CD4-positive, alpha-beta memory T cell (primary cell): ENCODE results near the gene SEC23IP. TPM values are rescaled to one million over a fixed set of nuclear protein-coding genes. Genes with fewer than 3 reads are reported as not detected.

Experiments used
- CTCF ChIA-PET: fragments of 350-600 bp; sonication (Branson Sonifier 250); formaldehyde crosslinking; loops from one replicate; lab custom pipeline; 2021; ENCODE audit warnings: inconsistent platforms; ENCODE audit not compliant: partially characterized antibody; lab: Charles Lee
- POLR2A ChIA-PET: fragments of 350-600 bp; sonication (Branson Sonifier 250); formaldehyde crosslinking; loops from one replicate; lab custom pipeline; 2021; ENCODE audit not compliant: partially characterized antibody; lab: Charles Lee
- DNase-seq, 5 donors: peaks; one replicate each; pipeline versions ENCODE4 v3.0.0 to v3.0.0-alpha.2; 2020 to 2022; ENCODE audit warnings: mixed read lengths in 1 of 5
- H3K27ac ChIP-seq: one replicate; pipeline ENCODE4 v1.7.0; 2013; ENCODE audit warnings: low read depth, low read length
- H3K27me3 ChIP-seq: 2 replicates; pipeline ENCODE4 v1.7.0; 2013; ENCODE audit warnings: mild to moderate bottlenecking, low read length, moderate library complexity; ENCODE audit not compliant: insufficient read depth
- H3K36me3 ChIP-seq: 2 replicates; pipeline ENCODE4 v1.7.0; 2013; ENCODE audit warnings: mild to moderate bottlenecking, low read length, moderate library complexity; ENCODE audit not compliant: insufficient read depth
- H3K4me1 ChIP-seq: 2 replicates; pipeline ENCODE4 v1.7.0; 2013; ENCODE audit warnings: mild to moderate bottlenecking, low read length, moderate library complexity; ENCODE audit not compliant: insufficient read depth
- H3K4me3 ChIP-seq, 2 donors: one replicate each; pipeline ENCODE4 v1.7.0; 2013; ENCODE audit warnings: low read length in 2 of 2, mild to moderate bottlenecking in 1 of 2
- H3K9me3 ChIP-seq, 2 donors: one replicate each; pipeline ENCODE4 v1.7.0; 2013; ENCODE audit warnings: low read length in 2 of 2, control low read depth in 1 of 2; ENCODE audit not compliant: control insufficient read depth in 1 of 2
- H3K27ac Mint-ChIP-seq, 7 donors: one replicate each; pipeline ENCODE4 v1.8.0; 2020 to 2021; ENCODE audit warnings: mixed read lengths in 7 of 7, mild to moderate bottlenecking in 6 of 7, inconsistent platforms in 3 of 7, moderate library complexity in 3 of 7
- H3K27me3 Mint-ChIP-seq, 2 donors: one replicate each; pipeline ENCODE4 v1.8.0; 2020 to 2021; ENCODE audit warnings: mixed read lengths in 2 of 2
- H3K36me3 Mint-ChIP-seq, 2 donors: one replicate each; pipeline ENCODE4 v1.8.0; 2020 to 2021; ENCODE audit warnings: mixed read lengths in 2 of 2, inconsistent platforms in 1 of 2, mild to moderate bottlenecking in 1 of 2
- H3K4me1 Mint-ChIP-seq, 4 donors: one replicate each; pipeline ENCODE4 v1.8.0; 2020 to 2021; ENCODE audit warnings: mixed read lengths in 4 of 4, mild to moderate bottlenecking in 1 of 4
- H3K4me3 Mint-ChIP-seq, 8 donors: one replicate each; pipeline ENCODE4 v1.8.0; 2020 to 2021; ENCODE audit warnings: mixed read lengths in 8 of 8, mild to moderate bottlenecking in 7 of 8, moderate library complexity in 6 of 8, inconsistent platforms in 3 of 8
- H3K9me3 Mint-ChIP-seq, 8 donors: one replicate each; pipeline ENCODE4 v1.8.0; 2020 to 2021; ENCODE audit warnings: mixed read lengths in 8 of 8, mild to moderate bottlenecking in 5 of 8, inconsistent platforms in 3 of 8, moderate library complexity in 1 of 8
- intact Hi-C: fragments of 100-400 bp; cut with micrococcal nuclease; formaldehyde crosslinking; loops from one replicate; pipeline ENCODE4 v1.15.1; 2023
- polyA plus RNA-seq, 2 donors: library from polyadenylated mRNA; unstranded; fragments of 300-500 nt; fragmentation: Illumina TruSeq; gene quantifications; one replicate each; pipeline ENCODE4 v1.2.3, GENCODE V29; 2021
- total RNA-seq, 2 experiments: library from RNA; stranded (reverse); gene quantifications; one replicate each; pipeline ENCODE4 v1.2.3, GENCODE V29; 2021

SEC23IP gene
- total RNA-seq = 10 to 100 TPM; 68.7 to 70.0 TPM
- polyA plus RNA-seq = 10 to 100 TPM; 51.6 to 58.9 TPM

- Histone ChIP-seq H3K9me3 (no peaks in the 10 kb centered on the region), H3K27me3 (no peaks in the 10 kb centered on the region), H3K36me3 (no peaks in the 10 kb centered on the region), H3K4me1 (peaks cover 42% of the 10 kb centered on the region), H3K4me3 (peak within 1 kb of the TSS; percentile 95 to 98), H3K27ac (peak within 1 kb of the TSS; percentile 97)
- intact Hi-C loops = loop anchor here (1.0 kb wide), 1 partner anchor 19 kb away; no protein-coding TSS in a partner anchor
- POLR2A ChIA-PET = interaction anchor here (0.7 to 7.4 kb wide), 12 partner anchors 9 to 1138 kb away, joined by 3 to 109 read pairs (median 4); partner anchors contain the start of genes CACUL1, INPP5F and MCMBP
- Mint-ChIP-seq H3K36me3 (peaks cover 0 to 23% of the 10 kb centered on the region in 2 donors), H3K4me1 (peaks cover 36 to 61% (median 48%) of the 10 kb centered on the region in 4 donors), H3K9me3 (no peaks in the 10 kb centered on the region), H3K4me3 (peak within 1 kb of the TSS; percentile 91 to 100 (median 99)), H3K27me3 (peaks cover 0 to under 1% of the 10 kb centered on the region in 2 donors), H3K27ac (peak within 1 kb of the TSS; percentile 97 to 100 (median 99))
- CTCF ChIA-PET = interaction anchor here (1.0 to 2.5 kb wide), 6 partner anchors 9 to 299 kb away, joined by 3 to 9 read pairs (median 4); partner anchors contain the start of gene INPP5F
- DNase-seq = peak; percentile 84 to 93 (median 85)
These were observed at the start of gene SEC23IP for GRCh38 chr10:119892188-119893065. Gene SEC23IP (plus strand): TSS chr10:119892730. CDS start chr10:119892783, 53 bp downstream.

GRCh38 chr10:119845656-119846055 lies 46.9 kb upstream of the SEC23IP start:
- H3K36me3 ChIP-seq = peaks cover 70% of the 10 kb centered on the region
- no peaks in the 10 kb centered on the region for H3K9me3 Mint-ChIP-seq

GRCh38 chr10:119849031-119849789 lies 43.3 kb upstream of the SEC23IP start:
- Mint-ChIP-seq H3K27me3 (no peaks in the 10 kb centered on the region), H3K9me3 (no peaks in the 10 kb centered on the region), H3K4me3 (no peak overlapping the region), H3K4me1 (peaks cover 0 to 5% (median 1%) of the 10 kb centered on the region in 4 donors), H3K36me3 (peaks cover 54 to 71% of the 10 kb centered on the region in 2 donors), H3K27ac (peak overlapping the region in 3 of 7 donors; percentile 46 to 82 (median 50))
- Histone ChIP-seq H3K9me3 (no peaks in the 10 kb centered on the region), H3K27me3 (no peaks in the 10 kb centered on the region), H3K4me3 (no peak overlapping the region), H3K4me1 (no peaks in the 10 kb centered on the region), H3K27ac (no peak overlapping the region), H3K36me3 (peaks cover 64% of the 10 kb centered on the region)
- intact Hi-C loops = no loop called here
- ChIA-PET CTCF (interaction anchor here (1.3 kb wide), 1 partner anchor 11 kb away, joined by 5 read pairs; no protein-coding TSS in a partner anchor), POLR2A (no interaction called here)
- no peak for DNase-seq

More at GRCh38 chr10:119845656-119846055, 46.9 kb upstream of the SEC23IP start:
- H3K4me1 Mint-ChIP-seq = peaks cover 0 to 10% (median under 1%) of the 10 kb centered on the region in 4 donors
- ChIA-PET POLR2A (no interaction called here), CTCF (interaction anchor here (0.6 kb wide), 1 partner anchor 14 kb away, joined by 3 read pairs; no protein-coding TSS in a partner anchor)
- H3K27ac Mint-ChIP-seq = peak overlapping the region in 3 of 7 donors; percentile 41 to 61 (median 57)
- DNase-seq = no peak
- Histone ChIP-seq H3K27ac (no peak overlapping the region), H3K4me1 (no peaks in the 10 kb centered on the region), H3K27me3 (no peaks in the 10 kb centered on the region), H3K9me3 (no peaks in the 10 kb centered on the region), H3K4me3 (no peak overlapping the region)
- H3K36me3 Mint-ChIP-seq = peaks cover 72 to 89% of the 10 kb centered on the region in 2 donors
- intact Hi-C loops = no loop called here
- H3K4me3 Mint-ChIP-seq = no peak overlapping the region
- H3K27me3 Mint-ChIP-seq = no peaks in the 10 kb centered on the region

- Mint-ChIP-seq H3K27ac (peak overlapping the region in 1 of 7 donors; percentile 54), H3K4me1 (peaks cover 0 to 5% (median under 1%) of the 10 kb centered on the region in 4 donors), H3K4me3 (no peak overlapping the region), H3K9me3 (no peaks in the 10 kb centered on the region), H3K36me3 (peaks cover 49 to 65% of the 10 kb centered on the region in 2 donors), H3K27me3 (no peaks in the 10 kb centered on the region)
- ChIA-PET CTCF (interaction anchor here (1.3 kb wide), 1 partner anchor 10 kb away, joined by 5 read pairs; no protein-coding TSS in a partner anchor), POLR2A (no interaction called here)
- Histone ChIP-seq H3K4me1 (no peaks in the 10 kb centered on the region), H3K27ac (no peak overlapping the region), H3K27me3 (no peaks in the 10 kb centered on the region), H3K9me3 (no peaks in the 10 kb centered on the region), H3K36me3 (peaks cover 60% of the 10 kb centered on the region), H3K4me3 (no peak overlapping the region)
- DNase-seq = no peak
- intact Hi-C loops = no loop called here
These were observed 42.6 kb upstream of the SEC23IP start for GRCh38 chr10:119849944-119850343.

GRCh38 chr10:119852277-119852676 lies 40.3 kb upstream of the SEC23IP start:
- Histone ChIP-seq H3K4me3 (no peak overlapping the region), H3K9me3 (no peaks in the 10 kb centered on the region), H3K4me1 (no peaks in the 10 kb centered on the region), H3K27me3 (no peaks in the 10 kb centered on the region), H3K27ac (no peak overlapping the region), H3K36me3 (peaks cover 50% of the 10 kb centered on the region)
- Mint-ChIP-seq H3K4me1 (peaks cover 0 to 5% (median under 1%) of the 10 kb centered on the region in 4 donors), H3K4me3 (no peak overlapping the region), H3K9me3 (no peaks in the 10 kb centered on the region), H3K27me3 (no peaks in the 10 kb centered on the region), H3K27ac (peak overlapping the region in 1 of 7 donors; percentile 25), H3K36me3 (peaks cover 36 to 56% of the 10 kb centered on the region in 2 donors)
- ChIA-PET CTCF (interaction anchor here (0.9 to 1.0 kb wide), 2 partner anchors 9 to 101 kb away, joined by 3 read pairs; no protein-coding TSS in a partner anchor), POLR2A (interaction anchor here (1.2 kb wide), 1 partner anchor 15 kb away, joined by 3 read pairs; no protein-coding TSS in a partner anchor)
- DNase-seq = no peak
- intact Hi-C loops = no loop called here

- no peaks in the 10 kb centered on the region for H3K27me3 ChIP-seq
- Mint-ChIP-seq H3K9me3 (no peaks in the 10 kb centered on the region), H3K4me1 (peaks cover 0 to 4% (median under 1%) of the 10 kb centered on the region in 4 donors), H3K36me3 (peaks cover 35 to 55% of the 10 kb centered on the region in 2 donors), H3K4me3 (no peak overlapping the region), H3K27ac (no peak overlapping the region), H3K27me3 (no peaks in the 10 kb centered on the region)
- H3K4me1 ChIP-seq = no peaks in the 10 kb centered on the region
- H3K9me3 ChIP-seq = no peaks in the 10 kb centered on the region
- DNase-seq = no peak
- intact Hi-C loops = no loop called here
- ChIA-PET POLR2A (interaction anchor here (1.2 kb wide), 1 partner anchor 15 kb away, joined by 3 read pairs; no protein-coding TSS in a partner anchor), CTCF (interaction anchor here (0.9 to 1.0 kb wide), 2 partner anchors 8 to 102 kb away, joined by 3 read pairs; no protein-coding TSS in a partner anchor)
- peaks cover 45% of the 10 kb centered on the region for H3K36me3 ChIP-seq
- no peak overlapping the region for H3K27ac ChIP-seq
- H3K4me3 ChIP-seq = no peak overlapping the region
These were observed 39.7 kb upstream of the SEC23IP start for GRCh38 chr10:119852822-119853221.
